Measurements from ENCODE around the gene RBM6.
"Not testable (repeated sequence)": the region's sequence is repeated elsewhere in the genome, so short reads cannot be mapped to it uniquely, and the experiment has no call there.

Gene RBM6

DNA sequence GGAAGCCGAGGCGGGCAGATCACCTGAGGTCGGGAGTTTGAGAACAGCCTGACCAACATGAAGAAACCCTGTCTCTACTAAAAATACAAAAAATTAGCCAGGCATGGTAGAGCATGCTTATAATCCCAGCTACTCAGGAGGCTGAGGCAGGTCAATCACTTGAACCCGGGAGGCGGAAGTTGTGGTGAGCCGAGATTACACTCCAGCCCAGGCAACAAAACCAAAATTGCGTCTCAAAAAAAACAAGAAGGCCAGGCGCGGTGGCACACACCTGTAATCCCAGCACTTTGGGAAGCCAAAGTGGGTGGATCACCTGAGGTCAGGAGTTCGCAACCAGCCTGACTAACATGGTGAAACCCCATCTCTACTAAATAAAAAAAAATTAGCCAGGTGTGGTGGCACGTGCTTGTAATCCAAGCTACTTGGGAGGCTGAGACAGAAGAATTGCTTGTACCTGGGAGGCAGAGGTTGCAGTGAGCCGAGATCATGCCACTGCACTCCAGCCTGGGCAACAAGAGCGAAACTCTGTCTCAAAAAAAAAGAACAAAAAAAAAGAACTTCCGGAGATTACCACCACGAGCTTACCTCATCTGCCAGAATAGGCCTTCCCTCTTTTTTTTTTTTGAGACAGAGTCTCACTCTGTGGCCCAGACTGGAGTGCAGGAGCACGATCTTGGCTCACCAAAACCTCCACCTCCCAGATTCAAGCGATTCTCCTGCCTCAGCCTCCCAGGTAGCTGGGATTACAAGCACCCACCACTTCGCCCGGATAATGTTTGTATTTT lies 22.0 kb upstream of the RBM6 start:
- DNase-seq (ENCODE audit: low read depth in 2 of 2), result not testable (repeated sequence)

GRCh38 chr3:49924683-49925082 lies 15.3 kb upstream of the RBM6 start:
- DNase-seq (ENCODE audit: low read depth in 2 of 2), result peak in 1 of 2 experiments; percentile 8

DNA sequence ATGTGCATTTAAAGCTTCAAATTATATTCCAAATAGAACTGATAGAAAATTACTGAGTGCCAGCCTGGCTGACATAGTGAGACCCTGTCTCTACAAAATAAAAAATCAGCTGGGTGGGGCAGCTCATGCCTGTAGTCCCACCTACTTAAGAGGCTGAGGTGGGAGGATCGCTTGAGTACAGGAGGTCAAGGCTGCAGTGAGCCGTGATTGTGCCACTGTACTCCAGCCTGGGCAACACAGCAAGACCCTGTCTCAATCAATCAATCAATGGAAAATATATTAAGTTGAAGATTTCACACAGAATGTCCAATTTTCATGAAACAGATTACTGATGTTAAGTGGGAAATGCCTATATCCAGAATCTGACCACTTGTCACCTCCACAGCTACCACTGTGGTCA lies 14.5 kb upstream of the RBM6 start:
- no peak for DNase-seq (ENCODE audit: low read depth in 2 of 2)

GRCh38 chr3:49926117-49926728 lies 13.7 kb upstream of the RBM6 start:
- DNase-seq (ENCODE audit: low read depth in 2 of 2), result no peak

- DNase-seq (ENCODE audit: low read depth in 2 of 2), result no peak
Observed at GRCh38 chr3:49927798-49928197, 12.2 kb upstream of the RBM6 start.

GRCh38 chr3:49928481-49929017 lies 11.4 kb upstream of the RBM6 start:
- DNase-seq (ENCODE audit: low read depth in 2 of 2), result no peak

DNA sequence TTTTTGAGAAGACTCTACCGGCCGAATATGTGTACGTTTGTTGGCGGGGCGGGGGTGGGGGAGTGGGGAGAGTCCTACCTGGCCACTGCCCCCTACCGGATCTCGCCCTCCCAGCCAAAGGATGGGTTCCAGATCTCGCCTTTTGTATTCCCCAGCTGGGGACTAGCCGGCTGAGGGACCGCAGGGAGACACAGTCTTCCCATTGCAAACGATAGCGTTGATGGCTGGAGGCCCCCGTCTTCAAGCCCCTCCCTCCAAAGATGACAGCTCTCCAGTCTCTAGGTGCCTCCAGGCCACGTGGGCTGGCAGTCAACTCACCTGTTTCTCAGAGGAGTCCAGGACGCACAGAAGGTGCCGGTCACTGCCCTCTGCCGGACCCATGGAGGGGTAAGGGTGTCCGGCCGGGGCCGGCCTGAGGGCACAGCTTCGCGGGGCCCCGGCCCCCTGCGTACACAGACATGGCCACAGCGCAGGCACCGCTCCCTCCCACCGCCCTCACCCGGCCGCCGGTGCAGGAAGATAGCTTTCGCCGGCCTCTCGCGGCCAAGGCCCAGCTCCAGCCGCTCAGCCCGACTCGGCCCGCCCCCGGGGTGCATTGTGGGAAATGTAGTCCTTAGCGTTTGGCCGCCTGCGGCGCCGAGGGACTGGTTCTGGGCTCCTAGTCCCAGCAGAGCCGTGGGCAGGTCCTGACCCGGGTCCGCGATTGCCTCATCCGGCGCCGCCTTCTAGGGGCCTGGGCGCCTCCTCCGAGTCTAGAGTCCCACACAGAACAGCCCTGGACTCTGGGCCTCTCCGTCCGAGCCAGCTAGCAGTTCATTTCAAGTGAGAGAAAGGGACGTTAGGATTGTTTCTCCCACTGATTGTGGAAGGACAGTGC lies 10.4 kb upstream of the RBM6 start, which contains the start of gene MON1A:
Gene MON1A, minus strand, starts transcription at position 521 of the 877 bp plus-strand sequence. CDS start 16,465 bp downstream, outside the sequence.
- peak; percentile 63 to 75 for DNase-seq (ENCODE audit: low read depth in 2 of 2)

- DNase-seq (ENCODE audit: low read depth in 2 of 2), result no peak
Observed at GRCh38 chr3:49930168-49930690, 9.7 kb upstream of the RBM6 start.

- DNase-seq (ENCODE audit: low read depth in 2 of 2), result no peak
Observed at GRCh38 chr3:49930922-49931321, 9.0 kb upstream of the RBM6 start.

DNA sequence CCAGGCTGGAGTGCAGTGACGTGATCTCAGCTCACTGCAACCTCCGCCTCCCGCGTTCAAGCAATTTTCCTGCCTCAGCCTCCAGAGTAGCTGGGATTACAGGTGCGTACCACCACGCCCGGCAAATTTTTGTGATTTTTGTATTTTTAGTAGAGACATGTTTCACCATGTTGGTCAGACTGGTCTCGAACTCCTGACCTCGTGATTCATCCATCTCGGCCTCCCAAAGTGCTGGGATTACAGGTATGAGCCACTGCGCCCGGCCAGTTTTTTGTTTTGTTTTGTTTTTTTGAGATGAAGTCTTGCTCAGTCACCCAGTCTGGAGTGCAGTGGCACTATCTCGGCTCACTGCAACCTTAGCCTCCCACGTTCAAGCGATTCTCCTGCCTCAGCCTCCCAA lies 7.7 kb upstream of the RBM6 start:
- DNase-seq (ENCODE audit: low read depth in 2 of 2), result not testable (repeated sequence)

GRCh38 chr3:49937090-49937489 lies 2.9 kb upstream of the RBM6 start:
- DNase-seq (ENCODE audit: low read depth in 2 of 2), result no peak

- DNase-seq (ENCODE audit: low read depth in 2 of 2), result no peak
Observed at GRCh38 chr3:49940667-49941249, 808 bp downstream of the RBM6 start.

DNA sequence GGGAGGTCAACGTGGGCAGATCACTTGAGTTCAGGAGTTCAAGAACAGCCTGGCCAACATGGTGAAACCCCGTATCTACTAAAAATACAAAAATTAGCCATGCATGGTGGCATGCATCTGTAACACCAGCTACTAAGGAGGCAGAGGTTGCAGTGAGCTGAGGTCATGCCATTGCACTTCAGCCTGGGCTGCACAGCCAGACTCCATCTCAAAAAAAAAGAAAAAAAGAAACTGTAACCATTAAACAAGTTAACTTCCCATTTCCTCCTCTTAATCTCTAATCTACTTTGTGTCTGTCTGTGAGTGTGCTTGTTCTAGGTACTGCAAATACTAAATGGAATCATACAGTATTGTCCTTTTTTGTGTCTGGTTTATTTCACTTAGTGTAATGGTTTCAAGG lies 2.7 kb downstream of the RBM6 start:
- DNase-seq (ENCODE audit: low read depth in 2 of 2), result no peak

DNA sequence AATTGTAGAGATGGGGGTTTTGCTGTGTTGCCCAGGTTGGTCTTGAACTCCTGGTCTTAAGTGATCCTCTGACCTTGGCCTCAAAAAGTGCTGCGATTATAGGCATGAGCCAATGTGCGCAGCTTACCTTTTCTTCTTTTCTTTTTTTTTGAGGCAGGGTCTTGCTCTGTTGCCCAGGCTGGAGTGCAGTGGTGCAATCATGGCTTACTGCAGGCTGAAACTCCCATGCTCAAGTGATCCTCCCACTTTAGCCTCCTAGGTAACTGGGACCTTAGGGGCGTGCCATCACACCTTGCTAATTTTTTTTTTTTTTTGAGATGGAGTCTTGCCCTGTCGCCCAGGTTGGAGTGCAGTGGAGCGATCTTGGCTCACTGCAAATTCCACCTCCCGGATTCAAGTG lies 13.0 kb downstream of the RBM6 start:
- DNase-seq (ENCODE audit: low read depth in 2 of 2), result no peak

- no peak for DNase-seq (ENCODE audit: low read depth in 2 of 2)
Observed at GRCh38 chr3:49955636-49956035, 15.7 kb downstream of the RBM6 start.

DNA sequence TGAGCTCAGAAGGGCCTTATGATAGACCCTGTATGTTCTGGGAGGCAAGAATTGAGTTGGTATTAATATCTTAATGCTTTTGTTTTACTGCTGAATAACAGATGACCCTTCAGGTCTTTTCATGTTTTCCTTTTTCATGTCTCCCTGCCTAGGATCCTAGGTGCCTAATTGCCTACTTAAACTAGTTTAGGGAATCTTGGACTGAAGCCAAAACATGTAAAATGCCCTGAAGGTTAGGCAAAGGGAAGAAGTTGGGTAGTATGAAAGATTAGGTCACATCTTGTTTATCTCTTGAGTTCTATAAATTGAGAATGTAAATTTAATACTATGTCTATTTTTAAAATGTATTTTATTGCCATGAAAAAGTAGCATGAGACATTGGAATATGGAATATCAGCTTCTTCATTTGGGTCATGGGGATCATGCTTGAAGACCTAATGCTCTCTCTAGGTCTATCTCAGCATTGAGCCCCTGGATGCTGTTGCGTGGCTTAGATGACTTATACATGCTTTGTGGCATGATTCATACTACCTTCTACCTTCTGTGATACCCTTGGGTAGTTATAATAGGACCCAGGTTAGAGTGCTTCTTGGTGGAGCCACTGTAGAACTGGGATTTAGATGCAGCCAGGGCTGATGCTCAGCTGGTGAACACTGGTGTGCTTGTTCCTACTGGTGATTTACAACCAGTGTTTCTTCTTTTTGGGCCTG lies 26.4 kb downstream of the RBM6 start:
- no peak for DNase-seq (ENCODE audit: low read depth in 2 of 2)

DNA sequence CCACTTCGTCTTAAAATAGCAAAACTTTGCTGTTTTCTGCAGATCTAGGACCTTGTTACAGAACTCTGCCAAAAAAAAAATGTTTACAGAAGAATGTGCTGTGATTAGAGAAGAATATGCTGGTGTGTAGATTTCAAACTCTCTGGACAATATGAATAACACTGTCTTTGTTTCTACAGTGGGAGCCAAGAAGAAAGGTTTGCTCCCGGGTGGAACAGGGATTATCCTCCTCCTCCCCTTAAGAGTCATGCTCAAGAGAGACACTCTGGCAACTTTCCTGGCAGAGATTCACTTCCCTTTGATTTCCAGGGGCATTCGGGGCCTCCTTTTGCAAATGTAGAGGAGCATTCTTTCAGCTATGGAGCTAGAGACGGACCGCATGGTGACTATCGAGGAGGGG lies 27.3 kb downstream of the RBM6 start:
- DNase-seq (ENCODE audit: low read depth in 2 of 2), result no peak

- no peak for DNase-seq (ENCODE audit: low read depth in 2 of 2)
Observed at GRCh38 chr3:49968346-49968745, 28.4 kb downstream of the RBM6 start.

DNA sequence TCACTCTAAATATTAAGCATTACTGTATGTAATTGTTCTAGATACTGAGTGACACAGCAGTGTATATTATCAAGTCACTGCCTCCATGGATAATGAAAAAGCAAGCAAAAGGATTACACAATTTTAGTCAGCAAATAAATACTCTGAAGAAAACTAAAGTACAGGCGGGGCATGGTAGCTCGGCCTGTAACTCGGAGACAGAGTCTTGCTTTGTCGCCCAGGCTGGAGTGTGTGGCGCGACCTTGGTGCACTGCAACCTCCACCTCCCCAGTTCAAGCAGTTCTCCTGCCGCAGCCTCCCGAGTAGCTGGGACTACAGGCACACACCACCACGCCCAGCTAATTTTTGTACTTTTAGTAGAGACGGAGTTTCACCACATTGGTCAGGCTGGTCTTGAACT lies 32.7 kb downstream of the RBM6 start:
- no peak for DNase-seq (ENCODE audit: low read depth in 2 of 2)

GRCh38 chr3:49976942-49977341 lies 37.0 kb downstream of the RBM6 start:
- DNase-seq (ENCODE audit: low read depth in 2 of 2), result no peak

DNA sequence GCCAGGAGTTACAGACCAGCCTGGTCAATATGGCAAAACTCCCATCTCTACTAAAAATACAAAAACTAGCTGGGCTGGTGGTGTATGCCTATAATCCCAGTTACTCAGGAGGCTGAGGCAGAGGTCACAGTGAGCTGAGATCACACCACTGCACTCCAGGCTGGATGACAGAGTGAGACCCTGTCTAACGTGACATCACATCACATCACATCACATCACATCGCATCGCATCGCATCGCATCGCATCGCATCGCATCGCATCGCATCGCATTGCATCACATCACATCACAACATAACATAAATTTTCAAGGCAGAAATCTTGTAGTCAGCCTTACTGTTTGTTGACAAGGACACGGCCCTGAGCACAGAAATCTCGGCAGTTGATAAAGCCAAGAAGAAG lies 44.4 kb downstream of the RBM6 start:
- no peak for DNase-seq (ENCODE audit: low read depth in 2 of 2)

Measured in fibroblast of skin of left quadriceps (primary cell).